Colonic mucosa (tissue), 4 donors: Measurements from ENCODE around the gene ATP10A. TPM values are rescaled to one million over a fixed set of nuclear protein-coding genes. Genes with fewer than 3 reads are reported as not detected.
"Not testable (repeated sequence)": the region's sequence is repeated elsewhere in the genome, so short reads cannot be mapped to it uniquely, and the experiment has no call there.

Experiments used
- DNase-seq: peaks from one replicate; pipeline ENCODE4 v3.0.0-alpha.2; 2020
- H3K27ac ChIP-seq: fragments of 200-600 bp; one replicate; pipeline ENCODE4 v1.8.0; 2021
- H3K27me3 ChIP-seq: fragments of 200-600 bp; one replicate; pipeline ENCODE4 v1.8.0; 2021
- H3K36me3 ChIP-seq: fragments of 200-600 bp; one replicate; pipeline ENCODE4 v1.8.0; 2021
- H3K4me1 ChIP-seq: fragments of 200-600 bp; one replicate; pipeline ENCODE4 v1.8.0; 2021; ENCODE audit warnings: mild to moderate bottlenecking
- H3K4me3 ChIP-seq: fragments of 200-600 bp; one replicate; pipeline ENCODE4 v1.8.0; 2021
- H3K9ac ChIP-seq, 2 donors: one replicate each; pipeline ENCODE4 v1.7.0; 2013; ENCODE audit warnings: control low read depth in 2 of 2, low read depth in 2 of 2, low read length in 2 of 2
- H3K9me3 ChIP-seq: fragments of 200-600 bp; one replicate; pipeline ENCODE4 v1.8.0; 2021
- CTCF ChIP-seq: fragments of 200-600 bp; IDR thresholded peaks from one replicate; pipeline ENCODE4 v1.8.0; 2022; ENCODE audit warnings: antibody characterized with exemption, mild to moderate bottlenecking
- intact Hi-C: fragments of 100-400 bp; cut with DNase I; formaldehyde crosslinking; loops from one replicate; pipeline ENCODE4 v1.14.1; 2022
- total RNA-seq, 2 donors: library from RNA; stranded (reverse); fragmentation: NEBNext Ultra II Directional in 1 of 2; extraction: Animal tissue kit (Norgen Biotek cat#: 25700) in 1 of 2; gene quantifications; one replicate each; pipeline ENCODE4 v1.2.1, GENCODE V29; 2021
- donor health status: healthy.
- donor health status: DM: no; HTN: no; CAD: no.
- donor health status: DM: no; HTN: no; CAD: no.

The ATP10A gene
- total RNA-seq, 2 donors from 2014 or later, result 0.89 to 1.0 TPM

- Histone ChIP-seq H3K4me1 (no peaks in the 10 kb centered on the region), H3K36me3 (no peaks in the 10 kb centered on the region), H3K9me3 (no peaks in the 10 kb centered on the region), H3K4me3 (no peak overlapping the region), H3K27me3 (no peaks in the 10 kb centered on the region), H3K27ac (no peak overlapping the region), H3K9ac (no peak overlapping the region)
- no peak for DNase-seq
- intact Hi-C loops, result no loop called here
- no peak for TF ChIP-seq CTCF
These were observed 210.4 kb downstream of the ATP10A start for GRCh38 chr15:25652704-25653103.

- Histone ChIP-seq H3K9ac (no peak overlapping the region), H3K27me3 (no peaks in the 10 kb centered on the region), H3K27ac (no peak overlapping the region), H3K9me3 (no peaks in the 10 kb centered on the region), H3K36me3 (no peaks in the 10 kb centered on the region), H3K4me1 (no peaks in the 10 kb centered on the region), H3K4me3 (no peak overlapping the region)
- TF ChIP-seq CTCF, result no peak
- no peak for DNase-seq
- intact Hi-C loops, result no loop called here
These were observed 213.7 kb downstream of the ATP10A start for GRCh38 chr15:25649390-25649789.

- H3K27ac ChIP-seq, result no peak overlapping the region
- no peaks in the 10 kb centered on the region for H3K9me3 ChIP-seq
- H3K4me3 ChIP-seq, result no peak overlapping the region
- H3K4me1 ChIP-seq, result no peaks in the 10 kb centered on the region
- no peaks in the 10 kb centered on the region for H3K36me3 ChIP-seq
- no peak for TF ChIP-seq CTCF
- intact Hi-C loops, result no loop called here
- no peaks in the 10 kb centered on the region for H3K27me3 ChIP-seq
- no peak for DNase-seq
- no peak overlapping the region for H3K9ac ChIP-seq
These were observed 220.0 kb downstream of the ATP10A start for GRCh38 chr15:25643120-25643519.

- DNase-seq, result no peak
- no peaks in the 10 kb centered on the region for H3K36me3 ChIP-seq
- H3K4me1 ChIP-seq, result no peaks in the 10 kb centered on the region
- H3K9me3 ChIP-seq, result no peaks in the 10 kb centered on the region
- intact Hi-C loops, result no loop called here
- H3K27me3 ChIP-seq, result no peaks in the 10 kb centered on the region
- TF ChIP-seq CTCF, result no peak
- H3K27ac ChIP-seq, result no peak overlapping the region
- no peak overlapping the region for H3K9ac ChIP-seq
- no peak overlapping the region for H3K4me3 ChIP-seq
These were observed 221.4 kb downstream of the ATP10A start for GRCh38 chr15:25641762-25642161.

- H3K9me3 ChIP-seq, result no peaks in the 10 kb centered on the region
- H3K27ac ChIP-seq, result no peak overlapping the region
- intact Hi-C loops, result no loop called here
- TF ChIP-seq CTCF, result no peak
- no peak overlapping the region for H3K4me3 ChIP-seq
- no peak overlapping the region for H3K9ac ChIP-seq
- H3K4me1 ChIP-seq, result no peaks in the 10 kb centered on the region
- DNase-seq, result no peak
- no peaks in the 10 kb centered on the region for H3K27me3 ChIP-seq
- no peaks in the 10 kb centered on the region for H3K36me3 ChIP-seq
These were observed 221.8 kb downstream of the ATP10A start for GRCh38 chr15:25641361-25641760.

- H3K36me3 ChIP-seq, H3K4me1 ChIP-seq, H3K27me3 ChIP-seq, intact Hi-C loops, H3K9me3 ChIP-seq, H3K27ac ChIP-seq, H3K9ac ChIP-seq, DNase-seq, H3K4me3 ChIP-seq: not testable (repeated sequence)
These were observed 222.2 kb downstream of the ATP10A start for GRCh38 chr15:25640959-25641358.
